Measurements from ENCODE around the gene HNRNPL.
"Not testable (repeated sequence)": the region's sequence is repeated elsewhere in the genome, so short reads cannot be mapped to it uniquely, and the experiment has no call there.

HNRNPL gene

DNA sequence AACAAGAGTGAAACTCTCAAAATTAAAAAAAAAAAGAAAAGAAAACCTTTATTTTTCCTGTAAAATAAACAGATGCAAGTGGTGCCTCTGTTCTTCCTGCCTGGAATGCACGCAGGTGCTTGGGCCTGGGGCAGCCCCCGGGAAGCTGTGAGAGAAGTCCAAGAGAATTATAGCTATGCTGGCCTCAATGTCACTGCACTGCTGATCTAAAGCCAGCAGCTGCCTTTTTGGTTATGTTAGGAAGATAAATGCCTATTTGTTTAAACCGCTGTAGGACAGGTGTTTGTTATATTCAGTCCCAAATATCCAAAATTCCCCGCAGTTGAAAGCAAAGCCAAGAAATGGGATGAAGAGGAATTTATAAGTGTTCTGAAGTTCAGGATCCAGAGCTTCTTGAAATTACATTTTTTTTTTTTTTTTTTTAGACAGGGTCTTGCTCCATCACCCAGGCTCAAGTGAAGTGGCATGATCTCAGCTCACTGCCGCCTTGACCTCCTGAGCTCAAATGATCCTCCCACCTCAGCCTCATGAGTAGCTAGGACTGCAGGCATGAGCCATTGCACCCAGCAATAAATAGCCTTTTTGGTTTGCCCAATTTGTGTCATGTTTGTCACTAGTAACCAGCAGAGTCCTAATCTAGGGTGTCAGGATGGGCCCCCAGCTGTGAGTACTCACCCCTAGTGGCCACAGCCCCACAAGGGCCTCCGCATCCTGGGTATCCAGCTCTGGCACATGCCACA is 26.0 kb upstream of the HNRNPL start:
- WGBS (ENCODE audit: extremely low coverage, insufficient coverage, low lambda C conversion rate): no CpG with 5 or more reads among the region's 6 CpGs
- no peak for DNase-seq

DNA sequence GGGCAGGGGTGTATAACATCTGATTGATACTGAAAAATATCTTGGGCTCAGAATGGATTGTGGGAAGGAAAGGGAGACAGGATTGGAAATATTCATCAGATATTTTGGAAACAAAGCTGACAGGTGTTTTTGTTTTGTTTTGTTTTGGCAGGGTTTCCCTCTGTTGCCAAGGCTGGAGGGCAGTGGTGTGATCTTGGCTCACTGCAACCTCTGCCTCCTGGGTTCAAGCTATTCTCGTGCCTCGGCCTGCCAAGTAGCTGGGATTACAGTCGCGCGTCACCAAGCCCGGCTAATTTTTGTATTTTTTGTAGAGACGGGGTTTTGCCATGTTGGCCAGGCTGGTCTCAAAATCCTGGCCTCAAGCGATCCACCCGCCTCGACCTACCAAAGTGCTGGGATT is 23.6 kb upstream of the HNRNPL start:
- not testable (repeated sequence) for H4K8ac ChIP-seq (ENCODE audit: low read depth, low read length); H2BK5ac ChIP-seq (ENCODE audit: low read length); H3K27me3 ChIP-seq (ENCODE audit: insufficient read depth, low read length, poor library complexity); H2BK120ac ChIP-seq (ENCODE audit: low read depth, low read length); DNase-seq; H3K79me2 ChIP-seq (ENCODE audit: control insufficient read depth, insufficient read depth, low read length); H3K23ac ChIP-seq (ENCODE audit: low read length); H3K4ac ChIP-seq (ENCODE audit: low read depth, low read length); H3K4me2 ChIP-seq (ENCODE audit: low read length); H3K18ac ChIP-seq (ENCODE audit: low read length); H3K56ac ChIP-seq (ENCODE audit: low read length); H3K36me3 ChIP-seq (ENCODE audit: control insufficient read depth, insufficient read depth, low read length); H2AK5ac ChIP-seq (ENCODE audit: low read length); H3K4me1 ChIP-seq (ENCODE audit: control insufficient read depth, low read depth, low read length); H4K5ac ChIP-seq (ENCODE audit: low read length); H3K4me3 ChIP-seq (ENCODE audit: low read length); H3K9ac ChIP-seq (ENCODE audit: low read length); H3K27ac ChIP-seq (ENCODE audit: low read depth, low read length); H3K79me1 ChIP-seq (ENCODE audit: low read length); H2BK15ac ChIP-seq (replicated peaks; ENCODE audit: low read depth)
- no CpG with 5 or more reads among the region's 10 CpGs for whole genome bisulfite sequencing (ENCODE audit: extremely low coverage, insufficient coverage, low lambda C conversion rate)

More for the DNA sequence above, 26.0 kb upstream of the HNRNPL start:
- Histone ChIP-seq H4K5ac (ENCODE audit: low read length) (no peak overlapping the region), H3K27me3 (ENCODE audit: insufficient read depth, low read length, poor library complexity) (no peaks in the 10 kb centered on the region), H3K36me3 (ENCODE audit: control insufficient read depth, insufficient read depth, low read length) (no peaks in the 10 kb centered on the region), H3K4ac (ENCODE audit: low read depth, low read length) (no peak overlapping the region), H3K56ac (ENCODE audit: low read length) (no peak overlapping the region), H3K79me2 (ENCODE audit: control insufficient read depth, insufficient read depth, low read length) (no peaks in the 10 kb centered on the region), H3K23ac (ENCODE audit: low read length) (no peak overlapping the region), H3K9ac (ENCODE audit: low read length) (no peak overlapping the region), H3K4me1 (ENCODE audit: control insufficient read depth, low read depth, low read length) (no peaks in the 10 kb centered on the region), H3K27ac (ENCODE audit: low read depth, low read length) (no peak overlapping the region), H3K4me3 (ENCODE audit: low read length) (no peak overlapping the region), H2BK5ac (ENCODE audit: low read length) (no peak overlapping the region), H2BK120ac (ENCODE audit: low read depth, low read length) (no peak overlapping the region), H2AK5ac (ENCODE audit: low read length) (no peak overlapping the region), H3K18ac (ENCODE audit: low read length) (no peak overlapping the region), H3K4me2 (ENCODE audit: low read length) (no peak overlapping the region), H4K8ac (ENCODE audit: low read depth, low read length) (no peak overlapping the region), H2BK15ac (replicated peaks; ENCODE audit: low read depth) (no peak overlapping the region), H3K79me1 (ENCODE audit: low read length) (no peaks in the 10 kb centered on the region)

DNA sequence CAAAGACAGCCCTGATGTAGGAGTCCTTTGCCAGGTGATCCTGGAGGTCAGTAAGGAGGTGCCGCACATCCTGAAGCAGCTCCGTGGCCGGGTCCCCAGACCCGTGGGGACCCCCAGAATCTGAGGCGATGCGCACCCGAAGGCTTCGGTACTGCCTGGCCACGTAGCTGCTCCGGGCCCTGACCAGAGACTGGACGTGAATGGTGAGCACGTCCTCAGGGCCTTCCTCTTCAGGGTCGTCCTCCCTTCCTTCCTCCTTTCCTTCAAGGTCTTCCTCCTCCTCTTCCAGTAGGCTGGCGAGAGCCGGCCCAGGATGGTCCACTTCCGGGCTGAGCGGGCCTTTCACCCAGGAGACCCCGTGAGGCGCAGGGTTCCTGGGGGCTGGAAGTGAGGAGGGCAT is 20.8 kb upstream of the HNRNPL start:
- H3K4me3 ChIP-seq (ENCODE audit: low read length): no peak overlapping the region
- no peaks in the 10 kb centered on the region for H3K79me2 ChIP-seq (ENCODE audit: control insufficient read depth, insufficient read depth, low read length)
- no CpG with 5 or more reads among the region's 19 CpGs for WGBS (ENCODE audit: extremely low coverage, insufficient coverage, low lambda C conversion rate)
- peak overlapping the region; percentile 90 for H3K56ac ChIP-seq (ENCODE audit: low read length)
- no peak overlapping the region for H4K5ac ChIP-seq (ENCODE audit: low read length)
- no peak overlapping the region for H3K9ac ChIP-seq (ENCODE audit: low read length)
- H3K27ac ChIP-seq (ENCODE audit: low read depth, low read length): no peak overlapping the region
- H3K36me3 ChIP-seq (ENCODE audit: control insufficient read depth, insufficient read depth, low read length): no peaks in the 10 kb centered on the region
- no peak overlapping the region for H3K4ac ChIP-seq (ENCODE audit: low read depth, low read length)
- H3K4me1 ChIP-seq (ENCODE audit: control insufficient read depth, low read depth, low read length): peaks cover 2% of the 10 kb centered on the region
- H3K18ac ChIP-seq (ENCODE audit: low read length): no peak overlapping the region
- no peaks in the 10 kb centered on the region for H3K27me3 ChIP-seq (ENCODE audit: insufficient read depth, low read length, poor library complexity)
- H4K8ac ChIP-seq (ENCODE audit: low read depth, low read length): no peak overlapping the region
- H3K23ac ChIP-seq (ENCODE audit: low read length): no peak overlapping the region
- no peak overlapping the region for H2BK120ac ChIP-seq (ENCODE audit: low read depth, low read length)
- DNase-seq: no peak
- no peak overlapping the region for H2BK15ac ChIP-seq (replicated peaks; ENCODE audit: low read depth)
- no peak overlapping the region for H2AK5ac ChIP-seq (ENCODE audit: low read length)
- no peak overlapping the region for H3K4me2 ChIP-seq (ENCODE audit: low read length)
- H2BK5ac ChIP-seq (ENCODE audit: low read length): no peak overlapping the region
- H3K79me1 ChIP-seq (ENCODE audit: low read length): no peaks in the 10 kb centered on the region

DNA sequence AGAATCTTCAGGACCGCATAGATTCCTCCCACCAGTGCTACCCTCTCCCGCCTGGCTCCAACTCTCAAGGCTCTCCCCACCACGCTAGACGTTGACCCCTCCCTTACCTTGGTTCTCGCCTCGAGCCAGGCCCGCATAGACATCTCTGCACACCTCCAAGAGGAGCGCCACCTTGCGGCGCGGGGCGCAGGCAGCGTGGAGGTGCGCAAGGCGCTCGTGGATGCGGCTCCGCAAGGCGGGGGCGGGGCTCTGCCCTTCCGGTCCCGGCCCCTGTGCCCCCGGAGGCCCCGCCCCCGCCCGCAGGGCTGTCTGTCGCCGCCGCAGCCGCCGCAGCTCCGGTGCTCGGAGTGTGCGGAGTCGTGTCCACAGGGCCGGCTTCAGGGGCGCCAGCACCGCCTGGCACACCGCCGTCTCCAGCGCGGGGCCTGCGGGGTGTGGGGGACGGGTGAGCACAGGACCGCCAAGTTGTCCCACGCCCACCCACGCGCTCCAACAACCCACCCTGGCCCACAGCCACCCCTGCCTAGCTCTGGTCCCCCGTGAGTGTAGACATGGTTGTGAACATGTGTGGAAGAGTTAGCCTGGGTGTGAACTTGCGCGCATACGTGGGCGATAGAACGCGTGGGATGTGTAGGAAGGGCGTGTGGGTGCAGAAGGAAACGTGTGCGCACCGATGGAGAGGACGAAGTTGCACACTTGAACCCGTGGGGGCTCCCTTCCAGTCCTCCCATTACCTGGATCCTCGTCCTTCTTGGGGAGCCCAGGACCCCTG is 20.2 kb upstream of the HNRNPL start:
- Histone ChIP-seq H3K56ac (ENCODE audit: low read length) (peak overlapping the region; percentile 90), H3K36me3 (ENCODE audit: control insufficient read depth, insufficient read depth, low read length) (no peaks in the 10 kb centered on the region), H3K23ac (ENCODE audit: low read length) (no peak overlapping the region), H3K9ac (ENCODE audit: low read length) (peak overlapping the region; percentile 74), H2BK120ac (ENCODE audit: low read depth, low read length) (no peak overlapping the region), H2BK15ac (replicated peaks; ENCODE audit: low read depth) (no peak overlapping the region), H3K79me2 (ENCODE audit: control insufficient read depth, insufficient read depth, low read length) (no peaks in the 10 kb centered on the region), H4K8ac (ENCODE audit: low read depth, low read length) (no peak overlapping the region), H3K4me3 (ENCODE audit: low read length) (peak overlapping the region; percentile 11), H2AK5ac (ENCODE audit: low read length) (no peak overlapping the region), H3K18ac (ENCODE audit: low read length) (peak overlapping the region; percentile 6), H3K27me3 (ENCODE audit: insufficient read depth, low read length, poor library complexity) (no peaks in the 10 kb centered on the region), H3K4ac (ENCODE audit: low read depth, low read length) (no peak overlapping the region), H3K4me2 (ENCODE audit: low read length) (peak overlapping the region; percentile 34), H2BK5ac (ENCODE audit: low read length) (peak overlapping the region; percentile 1), H3K79me1 (ENCODE audit: low read length) (no peaks in the 10 kb centered on the region), H4K5ac (ENCODE audit: low read length) (no peak overlapping the region), H3K27ac (ENCODE audit: low read depth, low read length) (no peak overlapping the region), H3K4me1 (ENCODE audit: control insufficient read depth, low read depth, low read length) (peaks cover 2% of the 10 kb centered on the region)
- 100% methylated on average over 7 of the region's 62 CpGs for WGBS (ENCODE audit: extremely low coverage, insufficient coverage, low lambda C conversion rate)
- DNase-seq: peak; percentile 90

DNA sequence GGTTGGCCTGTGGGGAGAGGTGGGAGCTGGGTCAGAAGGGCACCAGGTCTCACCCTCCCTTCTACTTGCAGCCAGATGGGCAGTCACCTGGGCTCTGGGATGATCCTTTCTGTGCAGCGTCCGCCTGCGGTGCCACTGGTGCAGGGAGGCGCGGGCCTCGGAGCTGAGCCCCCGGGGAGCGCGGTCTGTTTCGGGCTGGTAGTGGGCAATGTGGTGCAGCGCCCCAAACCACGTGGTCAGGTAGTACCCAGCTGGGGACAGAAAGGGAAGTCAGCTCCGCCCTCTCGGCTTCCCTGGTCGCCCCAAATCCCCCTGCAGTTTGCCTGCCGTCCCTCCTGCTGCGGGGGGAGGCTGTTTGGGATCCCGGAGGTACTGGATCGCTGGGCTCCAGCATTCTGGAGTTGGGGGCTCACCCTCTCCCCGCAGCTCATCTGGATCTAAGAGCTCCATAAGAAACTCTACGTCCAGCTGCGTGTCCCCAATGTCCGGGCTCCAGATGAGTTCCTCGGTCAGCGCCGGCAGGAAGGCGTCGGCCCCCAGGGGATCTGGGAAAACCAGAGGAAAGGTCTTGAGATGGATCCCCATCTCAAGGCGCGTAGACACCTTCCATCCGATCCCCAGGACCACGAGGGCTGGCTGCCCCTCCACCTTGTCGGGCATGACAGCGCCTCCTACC is 19.5 kb upstream of the HNRNPL start:
- Histone ChIP-seq H3K4ac (ENCODE audit: low read depth, low read length) (no peak overlapping the region), H3K36me3 (ENCODE audit: control insufficient read depth, insufficient read depth, low read length) (no peaks in the 10 kb centered on the region), H3K4me3 (ENCODE audit: low read length) (peak overlapping the region; percentile 1), H3K23ac (ENCODE audit: low read length) (peak overlapping the region; percentile 15), H3K79me2 (ENCODE audit: control insufficient read depth, insufficient read depth, low read length) (no peaks in the 10 kb centered on the region), H2BK15ac (replicated peaks; ENCODE audit: low read depth) (no peak overlapping the region), H3K79me1 (ENCODE audit: low read length) (no peaks in the 10 kb centered on the region), H4K5ac (ENCODE audit: low read length) (no peak overlapping the region), H2BK120ac (ENCODE audit: low read depth, low read length) (no peak overlapping the region), H2BK5ac (ENCODE audit: low read length) (no peak overlapping the region), H3K4me2 (ENCODE audit: low read length) (peak overlapping the region; percentile 34), H3K27ac (ENCODE audit: low read depth, low read length) (no peak overlapping the region), H3K56ac (ENCODE audit: low read length) (peak overlapping the region; percentile 90), H2AK5ac (ENCODE audit: low read length) (no peak overlapping the region), H3K18ac (ENCODE audit: low read length) (no peak overlapping the region), H3K4me1 (ENCODE audit: control insufficient read depth, low read depth, low read length) (peaks cover 2% of the 10 kb centered on the region), H3K9ac (ENCODE audit: low read length) (peak overlapping the region; percentile 72), H3K27me3 (ENCODE audit: insufficient read depth, low read length, poor library complexity) (no peaks in the 10 kb centered on the region), H4K8ac (ENCODE audit: low read depth, low read length) (no peak overlapping the region)
- WGBS (ENCODE audit: extremely low coverage, insufficient coverage, low lambda C conversion rate): no CpG with 5 or more reads among the region's 34 CpGs
- peak; percentile 11 for DNase-seq
